ENCODE data around the gene BPIFA3.

GRCh38 chr20:33191484-33191883 lies 25.7 kb upstream of the BPIFA3 start:
- TF ChIP-seq TRIM22 (IDR thresholded peaks at IDR 0.05) (no peak), CERS6 (CRISPR knock-in tag; IDR thresholded peaks at IDR 0.05) (no peak), RXRB (CRISPR knock-in tag; IDR thresholded peaks at IDR 0.05; ENCODE audit: borderline replicate concordance) (no peak)

Data from HepG2 (cell line).